Uterus (tissue), 2 donors: Measurements from ENCODE around the gene ADCK2.

Experiments
- POLR2A ChIP-seq, 2 donors: fragments of 450-650 bp; IDR thresholded peaks; one replicate each; pipeline ENCODE4 v1.6.1; 2016; ENCODE audit warnings: antibody characterized with exemption in 2 of 2, mild to moderate bottlenecking in 1 of 2, moderate library complexity in 1 of 2
- TF ChIP-seq, protein P1 (sequence below), 4 experiments: fragments of 200-600 bp in 2 of 4; fragments of 450-650 bp in 2 of 4; sonication (generic) in 2 of 4; IDR thresholded peaks; one replicate each; pipeline ENCODE4 v1.5.1; 2016 to 2019; ENCODE audit warnings: antibody characterized with exemption in 4 of 4, mild to moderate bottlenecking in 2 of 4, moderate library complexity in 1 of 4

DNA sequence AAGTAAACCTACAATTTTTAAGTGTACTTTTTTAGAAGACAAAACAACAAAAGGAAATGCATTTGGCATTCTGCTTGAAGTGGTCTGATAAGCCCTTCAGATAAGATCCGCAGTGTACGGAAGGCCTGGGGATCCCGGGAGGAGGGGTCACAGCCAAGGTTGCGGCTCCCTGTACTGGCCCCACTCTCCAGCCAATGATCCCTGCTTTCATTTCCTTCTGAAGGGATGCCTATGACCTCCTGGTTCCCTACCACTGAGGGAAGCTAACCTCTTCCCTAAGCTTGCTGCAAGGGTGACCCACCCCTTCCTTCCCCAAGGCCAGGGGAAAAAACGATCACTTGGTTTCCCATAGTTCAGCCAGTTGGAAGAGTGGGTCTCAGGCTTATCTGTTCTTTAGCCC lies 37.4 kb upstream of the ADCK2 start:
- TF ChIP-seq, protein P1, sequence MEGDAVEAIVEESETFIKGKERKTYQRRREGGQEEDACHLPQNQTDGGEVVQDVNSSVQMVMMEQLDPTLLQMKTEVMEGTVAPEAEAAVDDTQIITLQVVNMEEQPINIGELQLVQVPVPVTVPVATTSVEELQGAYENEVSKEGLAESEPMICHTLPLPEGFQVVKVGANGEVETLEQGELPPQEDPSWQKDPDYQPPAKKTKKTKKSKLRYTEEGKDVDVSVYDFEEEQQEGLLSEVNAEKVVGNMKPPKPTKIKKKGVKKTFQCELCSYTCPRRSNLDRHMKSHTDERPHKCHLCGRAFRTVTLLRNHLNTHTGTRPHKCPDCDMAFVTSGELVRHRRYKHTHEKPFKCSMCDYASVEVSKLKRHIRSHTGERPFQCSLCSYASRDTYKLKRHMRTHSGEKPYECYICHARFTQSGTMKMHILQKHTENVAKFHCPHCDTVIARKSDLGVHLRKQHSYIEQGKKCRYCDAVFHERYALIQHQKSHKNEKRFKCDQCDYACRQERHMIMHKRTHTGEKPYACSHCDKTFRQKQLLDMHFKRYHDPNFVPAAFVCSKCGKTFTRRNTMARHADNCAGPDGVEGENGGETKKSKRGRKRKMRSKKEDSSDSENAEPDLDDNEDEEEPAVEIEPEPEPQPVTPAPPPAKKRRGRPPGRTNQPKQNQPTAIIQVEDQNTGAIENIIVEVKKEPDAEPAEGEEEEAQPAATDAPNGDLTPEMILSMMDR (IDR thresholded peaks at IDR 0.05), result no peak
- TF ChIP-seq POLR2A (IDR thresholded peaks at IDR 0.05), result no peak
